HL-60/S4 (cell line): ENCODE results near the gene AZU1.

Source experiments
- in situ Hi-C: fragments of 300-500 bp; cut with MboI; formaldehyde crosslinking; loops from 2 replicates; pipeline ENCODE4 v1.14.3; 2022; ENCODE audit warnings: low sequenced_read_pairs

AZU1 gene

DNA sequence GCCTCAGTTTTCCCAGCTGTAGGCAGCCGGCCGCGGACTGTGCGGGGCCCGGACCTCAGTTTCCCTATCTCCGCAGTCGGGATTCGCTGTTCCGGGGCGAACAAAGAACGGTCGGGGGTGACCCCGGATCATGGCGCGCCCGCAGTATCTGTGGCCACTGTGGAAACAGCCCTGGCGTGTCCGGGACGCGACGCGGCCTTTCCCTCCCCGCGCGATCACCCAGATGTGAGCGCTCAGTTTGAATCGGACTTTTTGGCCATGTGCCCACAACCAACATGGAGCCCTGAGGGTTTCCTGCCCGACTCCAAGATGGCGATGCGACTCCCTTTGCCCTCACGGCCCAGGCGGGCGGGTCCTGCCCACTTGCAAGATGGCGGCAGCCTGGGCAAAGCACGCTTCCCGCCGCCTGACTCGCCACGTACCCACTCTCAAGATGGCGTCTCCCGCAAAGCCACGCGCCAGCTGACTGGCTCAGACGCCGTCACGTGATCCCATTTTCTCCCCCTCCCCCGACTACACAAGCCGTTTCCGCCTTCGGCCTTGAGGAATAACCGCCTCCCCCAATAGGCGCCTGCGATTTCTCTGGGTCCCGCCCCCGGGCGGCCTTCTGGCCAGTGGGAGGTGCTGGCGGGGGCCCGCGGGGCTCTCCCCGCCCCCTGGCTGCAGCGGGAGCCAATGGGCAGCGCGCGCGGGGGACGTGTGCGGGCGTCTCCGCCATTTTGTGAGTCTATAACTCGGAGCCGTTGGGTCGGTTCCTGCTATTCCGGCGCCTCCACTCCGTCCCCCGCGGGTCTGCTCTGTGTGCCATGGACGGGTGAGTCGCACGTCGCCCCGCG is 30.7 kb upstream of the AZU1 start, which contains the start of gene PTBP1:
Gene PTBP1 (plus strand): TSS at position 761 of the 836 bp plus-strand sequence. CDS start 46 bp downstream, at position 807.
- in situ Hi-C loops: no loop called here

DNA sequence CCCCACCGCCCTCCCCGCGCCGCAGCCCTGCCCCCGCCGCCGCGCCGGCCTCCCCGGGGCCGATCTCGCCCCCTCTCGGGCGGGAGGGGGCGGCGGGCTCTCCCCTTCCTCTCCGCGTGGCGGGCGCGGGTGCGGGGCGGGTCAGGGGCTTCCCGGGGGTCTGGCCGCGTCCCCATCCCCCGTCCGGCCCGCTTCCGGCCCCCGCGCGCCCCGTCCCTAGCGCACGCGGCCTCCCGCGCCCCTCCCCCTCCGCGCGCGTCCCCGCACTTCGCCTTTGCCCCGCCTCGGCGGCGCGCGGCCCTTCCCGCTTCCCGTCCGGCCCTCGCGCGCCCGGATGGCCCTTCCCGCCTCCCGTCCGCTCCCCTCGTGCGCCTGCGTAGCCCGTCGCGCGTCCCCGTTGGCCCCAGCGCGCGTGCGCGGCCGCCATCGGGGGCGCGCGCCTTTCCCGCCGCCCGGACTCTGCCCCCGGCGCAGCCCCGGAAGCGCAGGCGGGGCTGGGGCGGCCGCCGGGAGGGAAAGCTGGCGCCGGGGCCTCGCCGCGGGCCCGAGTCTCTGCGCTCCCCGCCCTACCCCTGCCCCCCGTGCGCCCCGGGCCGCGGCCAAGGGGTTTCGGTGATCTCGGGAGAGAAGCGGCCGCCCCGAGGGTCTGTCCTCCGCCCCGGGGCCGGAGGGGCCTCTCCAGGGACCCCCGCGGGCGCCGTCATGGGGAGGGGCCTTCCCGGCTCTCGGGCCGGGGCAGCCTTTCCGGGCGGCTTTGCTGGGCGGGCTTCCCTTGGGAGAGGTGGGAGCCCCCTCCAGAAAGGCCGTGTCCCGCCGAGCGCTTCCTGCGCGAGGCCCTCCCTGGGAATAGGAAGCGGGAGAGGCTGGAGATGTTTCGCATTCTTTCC is 29.9 kb upstream of the AZU1 start:
- in situ Hi-C loops: no loop called here

DNA sequence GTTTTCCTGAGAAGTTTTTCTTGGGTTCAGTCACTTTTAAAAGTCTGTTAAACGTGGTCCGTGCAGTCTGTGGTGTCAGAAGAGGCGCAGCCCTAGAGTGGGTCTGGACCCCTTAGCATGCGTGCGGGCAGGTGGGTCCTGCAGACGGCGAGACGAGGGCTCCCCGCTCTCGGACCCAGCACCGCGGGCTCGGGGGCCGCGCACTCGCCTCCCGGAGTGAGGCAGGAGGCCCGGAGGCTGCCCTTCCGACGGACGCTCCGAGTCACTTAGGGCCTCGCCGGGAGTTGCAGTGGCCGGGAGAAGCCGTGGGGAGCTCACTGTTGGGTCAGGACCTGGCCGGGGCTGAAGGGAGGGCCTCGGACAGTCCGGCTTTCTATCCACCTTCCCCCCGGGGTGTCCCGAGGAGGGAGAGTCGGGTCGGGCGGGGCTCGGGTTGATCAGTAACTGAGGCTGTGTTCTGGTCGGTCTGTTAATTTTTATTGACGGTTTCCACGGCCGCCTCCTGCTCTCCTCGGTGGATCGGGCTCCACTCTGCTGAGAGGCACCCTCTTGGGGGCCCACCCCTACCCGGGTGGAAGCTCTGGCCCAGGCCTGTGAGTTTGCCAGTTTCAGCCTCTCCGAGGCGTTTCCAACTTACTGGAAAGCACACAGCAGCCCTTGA is 29.1 kb upstream of the AZU1 start:
- in situ Hi-C loops: no loop called here

DNA sequence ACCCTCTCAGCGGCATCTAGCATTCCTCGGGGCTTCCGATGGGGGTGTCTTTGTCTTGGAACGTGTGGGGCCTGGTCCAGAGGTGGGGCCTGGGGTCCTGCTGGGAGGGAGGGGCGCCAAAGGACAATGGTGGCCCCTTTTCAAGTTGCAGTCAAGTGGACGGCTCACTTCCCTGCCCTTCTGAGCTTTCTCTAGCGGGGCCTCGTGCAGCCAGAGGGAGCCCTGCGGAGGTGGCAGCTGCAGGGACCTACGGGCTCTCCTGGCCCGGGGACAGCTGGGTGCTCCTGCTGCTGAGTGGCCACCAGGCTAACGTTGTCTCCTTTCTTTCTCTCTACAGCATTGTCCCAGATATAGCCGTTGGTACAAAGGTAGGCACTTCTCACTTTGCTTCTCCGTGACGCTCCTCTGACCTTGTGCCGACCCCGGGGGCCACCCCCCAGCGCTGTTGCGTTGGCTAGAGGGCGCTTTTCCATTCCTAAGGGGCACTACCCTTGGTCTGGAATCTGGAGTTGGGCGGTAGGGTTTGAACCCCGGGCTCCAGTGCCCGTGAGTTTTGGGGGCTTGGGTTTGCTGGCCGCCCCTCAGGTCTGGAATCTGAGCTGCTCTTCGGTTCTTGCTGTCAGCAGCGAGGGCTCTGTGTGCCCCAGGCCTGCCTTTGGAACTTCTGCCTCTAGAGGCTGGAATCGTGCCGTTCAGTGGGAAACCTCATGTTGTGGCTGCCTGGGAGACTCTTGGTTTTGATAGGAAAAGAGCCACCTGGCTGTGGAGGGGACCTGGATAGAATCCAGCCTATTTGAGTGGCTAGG is 28.4 kb upstream of the AZU1 start:
- in situ Hi-C loops: no loop called here

DNA sequence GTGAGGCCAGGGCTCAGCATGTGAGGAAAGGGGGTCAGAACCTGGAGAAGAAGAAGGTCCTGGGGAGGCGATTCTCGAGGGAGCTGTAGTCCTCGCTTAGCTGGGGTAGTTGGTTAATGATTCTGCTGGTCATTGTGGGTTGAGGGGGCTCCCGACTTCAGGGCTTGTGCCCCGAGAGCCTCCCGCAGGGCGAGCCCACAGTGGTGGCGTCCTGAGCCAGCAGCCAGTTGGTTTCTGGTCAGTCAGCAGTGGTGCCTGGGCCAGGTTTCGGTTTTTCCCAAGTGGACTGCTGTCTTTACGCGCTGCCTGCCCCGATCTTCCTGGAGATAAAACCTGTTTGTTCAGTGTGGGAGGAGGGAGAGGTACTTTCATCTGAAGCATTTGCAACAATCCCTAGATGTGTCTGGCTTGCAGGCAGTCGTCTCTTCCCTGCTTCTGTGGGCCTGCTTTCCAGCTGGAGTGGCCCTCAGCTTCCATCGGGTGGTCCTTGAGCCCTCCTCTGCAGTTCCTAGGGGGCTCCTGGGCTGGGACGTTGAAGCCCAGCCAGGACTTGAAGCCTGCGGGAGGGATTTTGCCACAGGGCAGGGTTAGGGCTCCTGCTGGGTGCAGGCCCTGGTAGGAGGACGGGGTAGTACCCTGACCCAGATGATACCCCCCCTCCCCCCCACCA is 27.1 kb upstream of the AZU1 start:
- in situ Hi-C loops: no loop called here

DNA sequence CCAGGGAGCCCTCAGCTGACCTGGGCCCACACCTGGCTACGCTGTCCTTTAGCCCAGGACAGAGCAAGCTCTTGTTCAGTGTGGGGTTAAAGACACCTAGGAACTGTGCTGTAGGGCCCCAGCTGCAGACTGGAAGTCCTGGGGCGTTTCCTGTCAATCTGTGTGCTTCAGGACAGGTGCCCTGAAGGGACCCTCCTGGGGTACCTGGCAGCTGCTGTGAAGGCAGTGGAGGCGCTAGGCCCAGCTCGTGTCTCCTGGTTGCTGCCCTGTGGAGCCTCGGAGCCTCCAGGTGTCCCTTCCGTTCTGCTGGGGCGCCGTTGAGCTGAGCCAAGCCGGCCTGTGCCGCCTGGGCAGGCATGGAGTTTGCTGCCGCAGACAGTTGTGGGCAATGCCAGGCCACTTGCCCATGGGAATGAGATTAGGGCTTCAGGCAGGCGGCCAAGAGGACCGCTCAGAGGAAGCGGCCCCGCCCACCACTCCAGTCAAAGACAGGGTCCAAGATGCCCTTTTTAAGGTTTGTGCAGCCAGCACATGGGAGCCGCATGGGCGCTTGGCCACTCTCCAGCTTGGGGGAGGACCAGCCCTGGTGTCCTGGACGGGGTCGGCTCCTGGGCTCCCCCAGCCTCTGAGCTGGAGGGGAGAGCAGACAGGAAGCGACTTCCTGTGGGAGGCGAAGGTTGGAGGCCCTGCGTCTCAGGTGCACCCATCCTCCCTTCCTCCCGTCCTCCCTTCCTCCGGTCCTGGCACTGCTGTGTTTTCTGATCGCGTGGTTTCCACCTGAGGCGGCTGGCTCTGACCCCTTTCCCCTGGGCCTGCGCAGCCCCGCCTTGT is 26.4 kb upstream of the AZU1 start:
- in situ Hi-C loops: no loop called here

DNA sequence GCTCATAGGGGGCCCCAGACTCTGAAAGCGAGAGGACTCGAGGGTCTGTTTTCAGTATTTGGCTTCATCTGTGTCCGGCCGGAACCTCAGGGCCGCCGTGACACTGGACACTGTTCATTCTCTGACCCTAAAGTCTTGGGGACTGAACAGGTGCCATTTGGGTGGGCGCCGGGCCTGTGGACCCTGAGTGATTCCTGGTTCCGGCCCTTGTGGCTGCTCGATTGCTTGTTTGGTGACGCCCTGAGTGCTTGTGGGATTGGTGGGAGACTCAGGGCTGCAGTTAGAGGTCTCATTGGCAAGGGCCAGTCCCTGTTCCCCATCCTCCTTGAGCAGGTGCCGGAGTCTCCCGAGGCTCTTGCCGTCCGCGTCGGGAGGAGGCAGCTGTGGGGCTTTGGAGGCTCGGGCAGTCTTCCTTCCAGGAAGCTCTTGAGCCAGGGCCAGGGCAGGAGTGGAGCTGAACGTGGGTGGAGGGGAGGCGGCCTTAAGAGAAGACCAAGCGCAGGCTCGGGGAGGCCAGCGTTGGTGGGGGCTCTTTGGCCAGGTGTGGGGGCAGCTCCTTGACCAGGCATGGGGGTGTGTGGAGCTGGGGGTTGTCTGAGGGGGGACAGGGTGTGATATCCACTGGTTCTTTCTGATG is 25.7 kb upstream of the AZU1 start:
- in situ Hi-C loops: no loop called here

DNA sequence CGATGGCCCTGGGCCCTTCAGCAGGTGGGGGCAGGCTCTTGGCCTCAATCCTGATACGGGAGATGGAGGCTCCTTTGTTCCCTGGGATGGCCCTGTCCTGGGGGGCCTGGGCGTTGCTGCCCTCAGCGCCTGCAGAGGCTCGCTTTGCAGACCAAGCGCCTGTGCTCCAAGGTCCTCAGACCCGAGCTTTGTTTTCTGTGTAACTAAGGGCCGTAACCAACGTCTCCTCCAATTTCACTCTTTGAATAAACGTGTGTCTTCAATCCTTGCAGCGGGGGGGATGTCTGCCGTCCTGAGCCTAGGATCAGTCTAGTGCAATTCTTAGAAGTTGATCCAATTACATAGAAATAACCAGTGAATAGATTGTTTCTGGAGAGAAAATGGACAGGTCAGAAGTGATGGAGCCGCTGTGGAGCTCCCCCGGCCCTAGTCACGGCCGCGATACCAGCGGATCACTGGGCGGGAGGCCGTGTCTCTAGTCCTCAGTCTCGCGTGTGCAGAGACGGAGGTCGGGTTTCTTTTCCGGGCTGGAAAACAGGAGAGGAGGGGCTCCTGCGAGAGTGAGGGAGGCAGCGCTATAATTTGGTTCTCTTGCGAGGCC is 25.0 kb upstream of the AZU1 start:
- in situ Hi-C loops: no loop called here

DNA sequence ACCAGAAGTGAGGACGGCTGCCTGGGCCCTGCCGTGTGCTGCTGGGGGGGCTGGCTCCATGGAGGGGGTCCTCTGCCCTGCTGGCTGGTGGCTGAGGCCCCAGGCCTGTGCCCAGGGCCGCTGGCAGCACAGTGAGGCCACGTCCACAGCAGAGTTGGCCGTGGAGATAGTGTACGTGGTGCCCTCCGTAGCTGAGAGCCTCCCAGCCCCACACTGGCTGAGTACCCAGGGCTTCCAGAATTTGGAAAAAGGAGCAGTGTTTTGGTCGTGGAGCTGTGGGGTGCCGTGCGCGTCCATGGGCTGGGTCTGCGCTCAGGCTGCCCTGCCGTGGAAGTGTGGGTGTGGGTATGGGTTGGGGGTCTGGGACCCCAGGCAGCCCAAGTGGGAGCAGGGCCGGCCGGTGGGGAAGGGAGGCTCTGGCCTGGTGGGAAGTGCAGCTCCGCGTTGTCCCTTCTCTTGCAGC is 24.5 kb upstream of the AZU1 start:
- in situ Hi-C loops: no loop called here

DNA sequence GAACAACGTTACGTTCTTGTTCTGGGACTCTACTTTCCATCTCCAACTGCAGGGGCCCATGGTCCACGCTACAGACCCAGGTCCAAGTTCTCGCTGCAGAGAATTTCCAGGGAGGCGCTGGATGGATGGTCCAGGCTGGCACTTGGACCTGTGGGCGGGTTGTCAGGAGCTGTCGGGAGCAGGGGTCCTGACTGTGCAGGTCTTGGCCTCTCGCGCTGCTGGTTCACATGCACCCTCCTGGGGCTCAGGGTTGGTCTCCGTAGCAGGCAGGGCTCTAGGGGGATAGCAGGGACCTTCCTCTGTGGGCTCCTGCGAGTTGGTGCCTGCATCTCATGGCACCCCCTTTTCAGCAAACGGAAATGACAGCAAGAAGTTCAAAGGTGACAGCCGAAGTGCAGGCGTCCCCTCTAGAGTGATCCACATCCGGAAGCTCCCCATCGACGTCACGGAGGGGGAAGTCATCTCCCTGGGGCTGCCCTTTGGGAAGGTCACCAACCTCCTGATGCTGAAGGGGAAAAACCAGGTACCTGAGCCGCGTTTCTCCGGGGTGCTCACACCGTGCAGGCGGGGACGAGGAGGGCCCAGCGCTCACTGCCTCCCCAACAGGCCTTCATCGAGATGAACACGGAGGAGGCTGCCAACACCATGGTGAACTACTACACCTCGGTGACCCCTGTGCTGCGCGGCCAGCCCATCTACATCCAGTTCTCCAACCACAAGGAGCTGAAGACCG is 23.8 kb upstream of the AZU1 start:
- in situ Hi-C loops: no loop called here

DNA sequence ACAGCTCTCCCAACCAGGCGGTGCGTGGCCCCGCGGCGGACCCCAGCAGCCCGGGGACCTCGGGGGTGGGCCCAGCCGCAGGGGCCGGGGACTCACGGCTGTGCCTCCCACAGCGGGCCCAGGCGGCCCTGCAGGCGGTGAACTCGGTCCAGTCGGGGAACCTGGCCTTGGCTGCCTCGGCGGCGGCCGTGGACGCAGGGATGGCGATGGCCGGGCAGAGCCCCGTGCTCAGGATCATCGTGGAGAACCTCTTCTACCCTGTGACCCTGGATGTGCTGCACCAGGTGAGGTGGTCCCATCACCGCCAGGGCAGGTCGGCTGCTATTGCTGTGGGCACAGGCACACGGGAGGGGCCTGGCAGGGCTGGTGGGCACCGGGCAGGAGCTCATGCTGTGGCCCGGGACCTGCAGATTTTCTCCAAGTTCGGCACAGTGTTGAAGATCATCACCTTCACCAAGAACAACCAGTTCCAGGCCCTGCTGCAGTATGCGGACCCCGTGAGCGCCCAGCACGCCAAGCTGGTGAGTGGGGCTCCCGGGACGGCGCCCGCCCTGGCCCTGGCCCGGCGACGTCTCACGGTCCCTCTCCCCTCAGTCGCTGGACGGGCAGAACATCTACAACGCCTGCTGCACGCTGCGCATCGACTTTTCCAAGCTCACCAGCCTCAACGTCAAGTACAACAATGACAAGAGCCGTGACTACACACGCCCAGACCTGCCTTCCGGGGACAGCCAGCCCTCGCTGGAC is 23.0 kb upstream of the AZU1 start:
- in situ Hi-C loops: no loop called here

DNA sequence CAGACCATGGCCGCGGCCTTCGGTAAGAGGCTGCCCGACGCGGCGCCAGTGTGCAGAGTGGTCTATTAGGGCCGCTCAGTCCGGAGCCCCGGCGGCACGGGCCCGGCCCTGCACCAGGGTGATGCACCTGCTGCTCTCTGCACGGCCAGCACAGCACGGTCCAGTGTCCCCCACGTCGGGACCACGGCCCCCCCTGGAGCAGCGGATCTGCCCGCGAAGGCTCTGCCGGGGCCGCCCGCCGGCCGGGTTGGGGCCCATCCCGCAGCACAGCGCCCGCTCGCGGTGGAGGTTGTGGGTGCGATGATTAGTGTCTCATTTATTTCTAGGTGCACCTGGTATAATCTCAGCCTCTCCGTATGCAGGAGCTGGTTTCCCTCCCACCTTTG is 22.5 kb upstream of the AZU1 start:
- in situ Hi-C loops: no loop called here

DNA sequence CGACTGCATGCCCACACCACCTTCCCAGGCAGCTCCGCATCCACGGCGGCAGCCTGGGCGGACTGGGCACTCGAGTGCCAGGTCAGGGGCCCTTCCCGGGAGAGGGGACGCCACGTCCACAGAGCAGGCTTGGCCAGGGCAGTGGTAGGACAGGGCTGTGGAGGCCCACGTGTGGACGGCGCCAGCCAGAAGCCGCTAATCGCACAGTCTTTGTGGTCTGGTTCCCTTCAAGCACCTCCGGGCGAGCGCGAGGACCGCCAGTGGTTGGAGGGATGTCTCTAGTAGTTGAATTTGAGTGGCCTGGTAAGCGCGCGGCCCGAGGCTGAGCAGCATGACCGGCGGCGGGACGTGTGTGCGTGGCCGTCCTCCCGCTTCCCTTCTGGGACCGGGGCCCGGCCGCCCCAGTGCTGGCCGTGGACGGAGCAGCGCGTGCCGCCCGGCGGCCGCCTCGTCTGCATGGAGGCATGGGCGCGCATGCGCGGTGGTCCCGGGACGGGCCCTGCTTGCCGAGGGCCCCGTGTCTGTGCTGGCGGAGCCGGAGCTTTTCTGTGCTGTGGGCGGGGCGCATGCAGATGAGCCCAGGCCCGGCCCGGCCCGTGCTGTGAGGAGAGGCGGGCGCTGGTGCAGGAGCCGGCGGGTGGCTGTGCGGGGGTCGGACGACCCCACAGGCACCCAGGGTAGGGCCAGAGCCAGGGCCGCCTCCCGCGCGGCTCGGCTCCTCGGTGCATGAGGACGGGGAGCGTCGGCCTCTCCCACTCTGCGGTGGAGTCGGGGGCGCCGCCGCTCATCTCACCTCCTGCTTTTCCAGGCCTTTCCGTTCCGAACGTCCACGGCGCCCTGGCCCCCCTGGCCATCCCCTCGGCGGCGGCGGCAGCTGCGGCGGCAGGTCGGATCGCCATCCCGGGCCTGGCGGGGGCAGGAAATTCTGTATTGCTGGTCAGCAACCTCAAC is 21.8 kb upstream of the AZU1 start:
- in situ Hi-C loops: no loop called here

DNA sequence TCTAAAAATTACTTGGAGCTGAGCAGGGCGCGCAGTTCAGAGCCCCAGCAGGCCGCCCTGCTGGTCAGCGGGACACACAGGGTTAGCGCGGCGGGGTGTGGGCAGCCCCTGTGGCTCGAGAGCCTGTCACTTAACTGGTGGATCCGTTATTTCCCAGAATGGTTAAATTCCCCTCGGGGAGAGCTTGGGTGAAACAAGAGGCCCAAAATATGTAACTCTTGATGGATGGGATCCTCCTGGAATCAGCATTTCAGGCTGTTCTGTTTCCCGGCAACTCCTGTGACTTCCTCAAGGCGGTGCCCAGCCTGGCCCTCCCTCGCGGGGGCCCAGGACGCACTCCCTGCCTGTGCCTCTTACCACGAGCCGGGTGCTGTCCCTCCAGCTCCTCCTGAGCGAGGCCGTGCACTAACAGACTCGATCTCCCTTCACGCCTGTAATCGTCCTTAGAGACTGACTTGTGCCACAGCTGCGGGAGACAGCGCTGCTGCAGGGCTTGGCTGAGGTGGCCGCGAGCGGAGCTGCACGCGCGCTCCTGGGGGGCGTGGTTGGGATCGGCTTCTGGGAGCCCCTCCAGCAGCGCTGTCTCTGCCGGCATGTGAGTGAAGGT is 20.7 kb upstream of the AZU1 start:
- in situ Hi-C loops: no loop called here
